ENCODE measurements around the gene PRKRA. TPM values are rescaled to one million over a fixed set of nuclear protein-coding genes. Genes with fewer than 3 reads are reported as not detected.

The PRKRA gene
- total and polyA plus RNA-seq, 9 of the 15 experiments (the other 6 are each of a cell fraction or from before 2014, with no cell fraction given) = 14.1 to 78.1 (median 52.3) TPM

GRCh38 chr2:178441426-178441825 is 9.5 kb downstream of the PRKRA start (continued):
- TF ChIP-seq ZNF609 (CRISPR knock-in tag; IDR thresholded peaks at IDR 0.05; ENCODE audit: borderline replicate concordance) (no peak), CREBBP (IDR thresholded peaks at IDR 0.05; ENCODE audit: low read depth, low read length) (no peak), ZNF668 (CRISPR knock-in tag; IDR thresholded peaks at IDR 0.05) (no peak), EZH2 (IDR thresholded peaks at IDR 0.05; ENCODE audit: borderline replicate concordance, low read depth, low read length) (no peak), ZNF696 (CRISPR knock-in tag; conservative IDR thresholded peaks at IDR 0.05) (no peak)

GRCh38 chr2:178436662-178437061 is 14.3 kb downstream of the PRKRA start:
- no peak overlapping the region for H3K9ac ChIP-seq (ENCODE audit: insufficient read depth in 1 of 2, low read depth in 2 of 2, low read length in 2 of 2)
- no TSS peak for BruUV-seq (replicated peaks)
- CTCF ChIA-PET (ENCODE audit: low intra/inter-chr PET ratio) = no interaction called here
- no peak overlapping the region for H3K4me2 ChIP-seq (ENCODE audit: insufficient read depth, low read length)
- FAIRE-seq = no peak
- H3K9me1 ChIP-seq (ENCODE audit: control insufficient read depth, insufficient read depth, low read length) = no peaks in the 10 kb centered on the region
- in situ Hi-C loops (cut with MboI) (no loop called here), intact Hi-C loops (cut with micrococcal nuclease) (no loop called here)
- POLR2A ChIA-PET = interaction anchor here (0.7 to 1.8 kb wide), 2 partner anchors 8 to 14 kb away, joined by 3 to 5 read pairs; partner anchors contain the start of genes PJVK and PRKRA
- no peaks in the 10 kb centered on the region for H3K27me3 ChIP-seq (ENCODE audit: control insufficient read depth in 2 of 2, insufficient read depth in 2 of 2, low read length in 2 of 2)
- 93% methylated on average over 2 of the region's 2 CpGs for WGBS (ENCODE audit: insufficient coverage, low coverage, missing lambda C conversion rate)
- H4K20me1 ChIP-seq (replicated peaks; ENCODE audit: control insufficient read depth, insufficient read depth, low read length) = no peaks in the 10 kb centered on the region
- H3K27ac ChIP-seq (ENCODE audit: extremely low read depth, low read depth, low read length) = no peak overlapping the region
- TF ChIP-seq HDAC8 (tag; IDR thresholded peaks at IDR 0.05) (no peak), HNRNPK (IDR thresholded peaks at IDR 0.05; ENCODE audit: low read depth, low read length, poor library complexity, severe bottlenecking) (peak; percentile 69), PKNOX1 (IDR thresholded peaks at IDR 0.05) (0 out of 2 replicates have a peak, but pooled peaks have one; percentile 12)
- ATAC-seq = no peak
- no peak for DNase-seq (ENCODE audit: extremely low read depth in 1 of 4, low spot score in 3 of 4)
- H3K79me2 ChIP-seq (ENCODE audit: control insufficient read depth, insufficient read depth, low read length) = no peaks in the 10 kb centered on the region
- peaks cover 89% of the 10 kb centered on the region for H3K36me3 ChIP-seq (ENCODE audit: control insufficient read depth, insufficient read depth, low read length)
- H3K4me3 ChIP-seq = no peak overlapping the region
- no peak overlapping the region for H2AFZ ChIP-seq (ENCODE audit: low read depth, low read length)
- H3K4me1 ChIP-seq (replicated peaks in 1 of 2; ENCODE audit: control insufficient read depth in 2 of 2, insufficient read depth in 2 of 2, low read length in 2 of 2) = no peaks in the 10 kb centered on the region
- H3K9me3 ChIP-seq (replicated peaks; ENCODE audit: control insufficient read depth, insufficient read depth, low read depth, low read length) = no peaks in the 10 kb centered on the region

All from K562 (cell line).